Nephron (organoid): ENCODE results near the gene TJAP1.
A peak's percentile ranks its signal among the peaks of the same experiment; 100 is the strongest.

Experiments used
- H3K27ac Mint-ChIP-seq, 3 experiments: 2 replicates each; pipeline ENCODE4 v1.8.0; 2020; ENCODE audit warnings: mixed read lengths in 3 of 3, mild to moderate bottlenecking in 2 of 3, moderate library complexity in 1 of 3
- H3K27me3 Mint-ChIP-seq: 2 replicates; pipeline ENCODE4 v1.8.0; 2021; ENCODE audit warnings: low read depth, mild to moderate bottlenecking, moderate library complexity, mixed read lengths
- H3K36me3 Mint-ChIP-seq: 2 replicates; pipeline ENCODE4 v1.8.0; 2020; ENCODE audit warnings: low read depth, mixed read lengths
- H3K4me1 Mint-ChIP-seq: 2 replicates; pipeline ENCODE4 v1.8.0; 2020; ENCODE audit warnings: mixed read lengths
- H3K4me3 Mint-ChIP-seq, 3 experiments: 2 replicates each; pipeline ENCODE4 v1.8.0; 2020; ENCODE audit warnings: mild to moderate bottlenecking in 3 of 3, mixed read lengths in 3 of 3, moderate library complexity in 2 of 3
- H3K9me3 Mint-ChIP-seq: 2 replicates; pipeline ENCODE4 v1.8.0; 2020; ENCODE audit warnings: mixed read lengths
- CTCF ChIP-seq, 3 experiments: fragments of 200-600 bp; sonication (generic); IDR thresholded peaks; one replicate each; pipeline ENCODE4 v1.5.0; 2021; ENCODE audit warnings: antibody characterized with exemption in 3 of 3; ENCODE audit not compliant: unreplicated experiment in 3 of 3

The TJAP1 gene

GRCh38 chr6:43434001-43434840 is 43.1 kb upstream of the TJAP1 start:
- H3K4me3 Mint-ChIP-seq = no peak overlapping the region
- H3K9me3 Mint-ChIP-seq = no peaks in the 10 kb centered on the region
- peaks cover 15% of the 10 kb centered on the region for H3K36me3 Mint-ChIP-seq
- no peak overlapping the region for H3K27ac Mint-ChIP-seq
- peaks cover 24% of the 10 kb centered on the region for H3K4me1 Mint-ChIP-seq
- H3K27me3 Mint-ChIP-seq = no peaks in the 10 kb centered on the region
- no peak for TF ChIP-seq CTCF (IDR thresholded peaks at IDR 0.05; ENCODE audit: unreplicated experiment in 3 of 3)

DNA sequence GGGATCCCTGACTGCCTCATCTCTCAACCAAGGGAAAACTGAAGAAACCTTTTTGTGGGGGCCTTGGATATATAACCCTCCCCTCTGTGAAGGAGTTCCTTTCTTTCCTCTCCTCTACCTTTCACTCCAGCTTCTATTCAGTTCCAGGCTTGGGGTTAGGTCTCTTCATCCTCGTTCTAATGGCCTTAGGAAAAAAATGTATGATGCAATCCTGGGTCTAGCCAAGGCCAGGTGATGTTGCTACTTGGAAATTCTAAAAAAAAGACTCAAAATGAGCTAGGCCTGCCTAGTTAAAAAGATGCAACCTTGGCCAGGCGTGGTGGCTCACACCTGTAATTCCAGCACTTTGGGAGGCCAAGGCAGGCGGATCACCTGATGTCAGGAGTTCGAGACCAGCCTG is 42.4 kb upstream of the TJAP1 start:
- TF ChIP-seq CTCF (IDR thresholded peaks at IDR 0.05; ENCODE audit: unreplicated experiment in 3 of 3) = no peak

GRCh38 chr6:43435682-43436437 is 41.5 kb upstream of the TJAP1 start:
- no peaks in the 10 kb centered on the region for H3K27me3 Mint-ChIP-seq
- H3K9me3 Mint-ChIP-seq = no peaks in the 10 kb centered on the region
- H3K4me1 Mint-ChIP-seq = peaks cover 24% of the 10 kb centered on the region
- peak overlapping the region; percentile 93 to 98 (median 94) for H3K27ac Mint-ChIP-seq
- no peak for TF ChIP-seq CTCF (IDR thresholded peaks at IDR 0.05; ENCODE audit: unreplicated experiment in 3 of 3)
- peaks cover 15% of the 10 kb centered on the region for H3K36me3 Mint-ChIP-seq
- no peak overlapping the region for H3K4me3 Mint-ChIP-seq

More for the DNA sequence above, 42.4 kb upstream of the TJAP1 start:
- H3K36me3 Mint-ChIP-seq = peaks cover 15% of the 10 kb centered on the region
- H3K4me1 Mint-ChIP-seq = peaks cover 24% of the 10 kb centered on the region
- H3K9me3 Mint-ChIP-seq = no peaks in the 10 kb centered on the region
- no peak overlapping the region for H3K4me3 Mint-ChIP-seq
- no peaks in the 10 kb centered on the region for H3K27me3 Mint-ChIP-seq
- no peak overlapping the region for H3K27ac Mint-ChIP-seq

DNA sequence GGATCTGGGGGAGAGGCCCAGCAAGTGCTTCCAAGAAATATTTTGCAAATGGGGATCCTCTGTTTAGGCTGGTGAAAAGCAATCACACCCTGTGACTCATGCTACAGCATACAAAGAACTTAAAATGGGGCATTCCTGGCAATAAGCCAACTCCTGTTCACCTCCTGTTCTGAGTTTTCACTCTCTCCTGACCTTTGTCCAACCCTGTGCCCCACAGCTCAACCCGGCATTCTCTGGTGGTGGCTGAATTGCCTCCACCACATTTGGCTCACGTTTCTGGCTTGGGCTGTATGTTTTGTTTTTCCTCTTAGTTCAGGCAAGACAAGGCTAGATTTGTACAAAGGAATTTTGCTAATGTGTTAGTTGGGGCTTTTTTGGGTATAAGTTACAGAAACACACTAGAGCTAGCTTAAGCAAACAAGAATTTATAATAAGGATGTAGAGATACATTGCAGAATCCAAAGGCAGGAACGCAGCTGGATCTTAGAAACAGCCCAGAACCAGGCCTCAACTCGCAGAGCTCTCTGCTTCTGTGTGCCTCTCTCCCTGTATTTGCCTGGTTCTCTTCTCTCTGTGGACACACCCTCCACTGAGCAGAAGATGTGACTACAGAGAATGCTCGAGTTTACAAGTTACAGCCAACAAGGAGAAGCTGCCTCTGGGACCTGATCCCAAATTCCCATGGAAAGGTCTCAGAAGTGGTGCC is 40.6 kb upstream of the TJAP1 start:
- H3K9me3 Mint-ChIP-seq = no peaks in the 10 kb centered on the region
- H3K4me1 Mint-ChIP-seq = peaks cover 24% of the 10 kb centered on the region
- H3K27me3 Mint-ChIP-seq = no peaks in the 10 kb centered on the region
- TF ChIP-seq CTCF (IDR thresholded peaks at IDR 0.05; ENCODE audit: unreplicated experiment in 3 of 3) = no peak
- peak overlapping the region; percentile 93 to 98 (median 94) for H3K27ac Mint-ChIP-seq
- peak overlapping the region in 1 of 3 experiments; percentile 27 for H3K4me3 Mint-ChIP-seq
- H3K36me3 Mint-ChIP-seq = peaks cover 12% of the 10 kb centered on the region

GRCh38 chr6:43437700-43438099 is 39.7 kb upstream of the TJAP1 start:
- TF ChIP-seq CTCF (IDR thresholded peaks at IDR 0.05; ENCODE audit: unreplicated experiment in 3 of 3) = no peak
- Mint-ChIP-seq H3K4me3 (peak overlapping the region in 1 of 3 experiments; percentile 31), H3K4me1 (peaks cover 24% of the 10 kb centered on the region), H3K9me3 (no peaks in the 10 kb centered on the region), H3K27ac (peak overlapping the region; percentile 93 to 98 (median 94)), H3K27me3 (no peaks in the 10 kb centered on the region), H3K36me3 (peaks cover 8% of the 10 kb centered on the region)
